HG03139 (cell line): Measurements from ENCODE around the gene CACUL1.
"Not testable (repeated sequence)": the region's sequence is repeated elsewhere in the genome, so short reads cannot be mapped to it uniquely, and the experiment has no call there.

ENCODE experiments used
- ATAC-seq: cut with Tn5 transposase; IDR thresholded peaks from one replicate; pipeline ENCODE4 v1.9.1; 2021; ENCODE audit not compliant: unreplicated experiment

CACUL1 gene

GRCh38 chr10:118658168-118658567, 96.6 kb downstream of the CACUL1 start:
- ATAC-seq, result not testable (repeated sequence)

- ATAC-seq, result not testable (repeated sequence)
Measured at GRCh38 chr10:118645294-118645693, 109.5 kb downstream of the CACUL1 start.

- no peak for ATAC-seq
Measured at GRCh38 chr10:118642228-118642627, 112.5 kb downstream of the CACUL1 start.

GRCh38 chr10:118638680-118639079, 116.1 kb downstream of the CACUL1 start:
- no peak for ATAC-seq

- no peak for ATAC-seq
Measured at GRCh38 chr10:118635674-118636402, 118.9 kb downstream of the CACUL1 start.

GRCh38 chr10:118633786-118634185, 121.0 kb downstream of the CACUL1 start:
- ATAC-seq, result no peak

- ATAC-seq, result no peak
Measured at GRCh38 chr10:118629211-118629610, 125.6 kb downstream of the CACUL1 start.

GRCh38 chr10:118628397-118628796, 126.4 kb downstream of the CACUL1 start:
- no peak for ATAC-seq

- ATAC-seq, result no peak
Measured at GRCh38 chr10:118626953-118627352, 127.8 kb downstream of the CACUL1 start.
